GM19463 (cell line): ENCODE measurements around the gene EBF4.
"Not testable (repeated sequence)": the region's sequence is repeated elsewhere in the genome, so short reads cannot be mapped to it uniquely, and the experiment has no call there.

Experiments used
- ATAC-seq: cut with Tn5 transposase; IDR thresholded peaks from one replicate; pipeline ENCODE4 v1.9.1; 2021; ENCODE audit warnings: mild to moderate bottlenecking, moderate library complexity; ENCODE audit not compliant: unreplicated experiment

Gene EBF4

DNA sequence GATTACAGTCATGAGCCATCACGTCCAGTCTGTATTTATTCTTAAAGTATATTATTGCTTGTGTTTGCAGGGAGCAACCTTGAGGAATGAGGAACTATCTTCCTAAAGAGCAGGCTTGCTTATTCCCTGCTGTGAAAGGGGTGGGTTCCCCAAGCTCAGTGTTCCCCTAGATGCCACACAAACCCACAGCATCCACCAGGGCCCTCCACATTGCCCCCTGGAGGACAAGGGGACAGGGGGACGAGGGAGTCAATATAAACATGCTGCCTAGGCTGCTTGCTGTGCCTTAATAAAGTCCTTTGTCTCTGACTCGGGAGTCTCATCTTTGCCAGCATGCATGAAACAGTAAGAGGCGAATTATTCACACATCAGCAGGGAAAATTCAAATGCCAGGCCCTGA is 20.6 kb upstream of the EBF4 start:
- no peak for ATAC-seq

GRCh38 chr20:2672446-2672845 is 20.1 kb upstream of the EBF4 start:
- no peak for ATAC-seq

DNA sequence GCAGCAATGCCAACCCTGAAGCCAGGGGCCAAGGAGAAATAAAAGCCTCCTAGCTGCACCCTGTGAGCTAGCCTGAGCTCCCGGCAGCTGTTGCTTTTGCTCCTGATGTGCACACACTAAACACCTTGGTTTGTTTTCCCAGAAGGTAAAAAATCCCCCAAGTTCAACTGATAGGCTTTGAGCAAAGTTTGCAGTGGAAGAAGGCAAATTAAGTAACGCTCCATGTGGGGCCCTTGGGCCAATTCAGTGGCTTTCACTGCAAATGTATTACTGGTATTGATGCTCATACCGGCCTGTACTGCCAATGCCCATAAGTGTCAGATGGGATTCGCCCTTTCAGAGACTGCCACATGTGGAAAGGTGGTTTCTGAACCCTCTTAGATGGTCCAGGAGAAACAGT is 19.1 kb upstream of the EBF4 start:
- ATAC-seq: no peak

- ATAC-seq: no peak
These were observed 12.5 kb upstream of the EBF4 start for GRCh38 chr20:2680046-2680445.

GRCh38 chr20:2682040-2682439 is 10.5 kb upstream of the EBF4 start:
- ATAC-seq: not testable (repeated sequence)

DNA sequence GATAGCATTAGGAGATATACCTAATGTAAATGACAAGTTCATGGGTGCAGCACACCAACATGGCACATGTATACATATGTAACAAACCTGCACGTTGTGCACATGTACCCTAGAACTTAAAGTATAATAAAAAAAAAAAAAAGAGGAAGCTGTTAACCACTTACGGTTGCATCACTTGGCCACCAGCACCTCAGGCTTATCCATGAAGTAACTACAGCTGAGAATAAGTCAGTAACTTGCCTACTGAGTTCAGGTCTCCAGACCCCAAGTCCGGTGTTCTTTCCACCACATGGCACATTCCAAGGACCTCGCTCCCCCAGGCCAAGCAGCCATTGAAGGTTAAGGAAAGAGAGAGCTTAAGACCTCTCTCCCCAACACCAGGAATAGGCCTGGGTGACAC is 7.8 kb upstream of the EBF4 start:
- ATAC-seq: not testable (repeated sequence)

DNA sequence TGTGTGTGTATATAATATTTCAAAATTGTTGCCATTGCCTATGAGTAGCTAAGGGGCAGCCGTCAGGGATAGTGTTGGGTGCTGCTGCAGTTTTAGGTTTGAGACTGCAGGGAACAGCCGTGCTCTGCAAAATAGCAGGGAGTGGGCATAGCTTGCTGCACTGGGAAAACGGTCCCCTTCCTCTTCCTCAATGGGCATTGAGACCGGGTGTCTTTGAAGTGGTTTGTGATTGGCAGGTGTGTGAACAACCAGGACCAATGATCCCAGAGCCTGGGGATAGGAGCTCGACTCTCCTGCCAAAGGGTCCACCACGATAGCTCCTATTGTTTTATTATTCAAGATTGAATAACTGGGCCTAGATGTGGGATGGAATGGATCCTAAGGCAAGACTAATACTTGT is 5.1 kb upstream of the EBF4 start:
- ATAC-seq: no peak

DNA sequence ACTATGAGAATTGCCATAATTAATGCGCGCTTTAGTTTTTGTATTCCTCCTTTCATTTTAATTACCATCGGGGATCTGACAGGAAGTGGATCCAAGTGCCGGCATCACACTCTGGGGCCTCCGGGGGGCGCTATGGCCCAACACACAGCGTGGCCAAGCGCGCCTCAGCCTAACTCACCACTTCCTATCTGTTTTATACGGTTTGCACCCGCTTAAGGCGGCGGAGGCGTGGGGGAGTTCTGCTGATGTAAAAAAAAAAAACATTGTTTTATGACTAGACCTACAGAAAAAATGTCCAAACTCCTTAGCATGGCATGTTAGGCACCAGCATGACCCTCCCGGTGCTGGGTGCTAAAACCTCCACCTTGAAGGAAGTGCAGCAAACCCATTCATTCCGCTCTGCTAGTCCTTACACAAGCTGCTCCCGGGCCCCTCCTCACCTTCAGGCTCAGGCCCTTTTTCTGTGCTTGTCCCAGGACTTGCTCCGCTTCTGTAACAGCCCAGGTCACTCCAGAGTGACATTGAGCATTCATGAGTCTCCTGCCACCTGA is 4.5 kb upstream of the EBF4 start:
- no peak for ATAC-seq

DNA sequence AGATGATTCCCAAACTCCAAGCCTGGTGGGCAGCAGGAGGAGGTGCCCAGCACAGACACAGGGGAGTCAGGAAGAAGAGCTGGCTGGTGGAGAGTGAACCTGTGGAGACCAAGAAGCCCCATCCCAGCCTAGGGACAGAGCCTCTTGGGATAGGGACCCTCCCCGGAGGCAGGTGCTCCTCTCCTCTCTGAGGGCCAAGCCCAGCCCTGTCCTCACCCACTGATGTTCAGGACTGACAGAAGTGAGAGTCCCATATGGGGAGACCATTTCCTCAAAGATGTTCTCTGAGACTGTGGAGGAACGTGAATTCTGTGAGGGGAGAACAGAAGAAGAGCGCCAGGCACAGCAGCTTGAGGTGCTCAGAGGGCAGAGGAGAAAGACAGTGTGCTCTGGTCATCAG is 2.4 kb upstream of the EBF4 start:
- ATAC-seq: no peak

GRCh38 chr20:2690718-2691117 is 1.9 kb upstream of the EBF4 start:
- no peak for ATAC-seq

GRCh38 chr20:2691127-2691526 is 1.5 kb upstream of the EBF4 start:
- no peak for ATAC-seq

DNA sequence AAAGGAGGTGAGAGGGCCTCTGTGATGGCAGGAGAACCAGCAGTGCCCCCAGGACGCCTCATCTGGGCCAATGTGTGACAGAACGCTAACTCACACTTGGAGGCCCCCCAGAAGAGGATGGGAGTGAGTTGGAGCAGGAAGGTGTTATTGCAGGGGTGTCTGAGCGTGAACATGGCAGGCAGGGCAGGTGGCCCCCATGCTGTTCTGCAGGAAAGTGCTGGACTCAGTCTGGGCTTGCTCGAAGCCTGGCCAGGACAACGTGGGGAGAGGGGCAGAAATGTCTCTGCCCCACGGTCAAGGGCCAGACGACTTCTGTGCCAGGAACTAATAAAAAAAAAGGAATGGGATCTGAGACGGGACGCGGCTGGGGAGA is 931 bp upstream of the EBF4 start:
- ATAC-seq: no peak

DNA sequence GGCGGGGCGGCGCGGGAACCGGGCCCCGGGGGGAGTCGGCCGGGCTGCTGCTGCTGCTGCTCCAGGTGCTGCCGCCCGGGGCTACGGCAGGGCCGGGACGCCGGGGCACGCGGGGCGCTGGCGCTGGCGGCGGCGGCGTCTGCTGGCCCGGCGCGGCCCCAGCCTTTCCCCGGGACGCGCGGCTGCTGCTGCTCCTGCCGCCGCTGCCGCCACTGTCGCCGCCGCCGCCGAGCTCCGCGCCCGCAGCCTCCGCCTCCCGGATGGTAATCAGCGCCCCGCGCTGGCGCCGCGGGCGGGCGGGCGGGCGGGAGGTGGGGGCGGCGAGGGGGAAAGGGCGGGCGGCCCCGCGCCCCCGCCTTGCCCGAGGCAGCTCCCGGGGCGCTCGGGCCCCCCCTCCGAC is 306 bp downstream of the EBF4 start:
- no peak for ATAC-seq

GRCh38 chr20:2693286-2694007 is 867 bp downstream of the EBF4 start:
- no peak for ATAC-seq

- ATAC-seq: no peak
These were observed 1.5 kb downstream of the EBF4 start for GRCh38 chr20:2694008-2694471.

GRCh38 chr20:2694519-2694918 is 1.9 kb downstream of the EBF4 start:
- ATAC-seq: no peak

DNA sequence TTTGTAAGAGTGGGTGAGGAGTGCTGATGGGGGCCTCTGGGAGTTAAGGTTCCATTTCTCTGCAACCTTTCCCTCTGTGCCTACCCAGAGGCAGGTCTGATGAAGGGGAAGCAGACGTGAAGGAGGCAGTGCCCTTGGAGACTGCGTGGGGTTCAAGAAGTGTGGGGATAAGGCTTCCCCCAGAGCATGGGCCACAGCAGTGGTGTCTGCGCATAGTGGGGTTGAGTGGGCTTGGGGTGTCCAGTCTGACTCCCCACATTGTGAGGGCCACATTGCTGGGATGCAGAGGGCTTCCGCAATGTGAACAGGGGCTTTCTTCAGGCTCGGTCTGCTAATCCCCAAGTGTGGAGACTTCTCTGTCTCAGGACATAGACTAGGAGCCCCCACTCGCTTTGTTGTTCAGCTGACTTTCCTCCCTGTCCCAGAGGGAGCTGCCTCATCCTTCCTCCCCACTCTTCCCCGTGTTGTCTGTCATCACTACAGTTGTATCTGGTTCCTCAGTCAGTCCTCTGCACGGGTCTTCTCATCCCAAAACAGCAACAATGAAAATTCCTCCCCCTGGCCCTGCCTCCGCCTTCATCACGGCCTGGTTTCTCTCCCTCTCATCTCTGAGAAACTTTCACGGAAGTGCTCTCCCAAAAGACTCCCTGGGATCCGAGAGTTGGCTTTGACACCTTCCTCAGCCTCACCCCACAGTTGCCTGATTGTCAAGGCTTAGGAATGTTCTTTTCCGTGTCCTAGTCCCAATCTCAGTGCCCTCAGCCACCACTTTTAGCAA is 2.8 kb downstream of the EBF4 start:
- no peak for ATAC-seq

DNA sequence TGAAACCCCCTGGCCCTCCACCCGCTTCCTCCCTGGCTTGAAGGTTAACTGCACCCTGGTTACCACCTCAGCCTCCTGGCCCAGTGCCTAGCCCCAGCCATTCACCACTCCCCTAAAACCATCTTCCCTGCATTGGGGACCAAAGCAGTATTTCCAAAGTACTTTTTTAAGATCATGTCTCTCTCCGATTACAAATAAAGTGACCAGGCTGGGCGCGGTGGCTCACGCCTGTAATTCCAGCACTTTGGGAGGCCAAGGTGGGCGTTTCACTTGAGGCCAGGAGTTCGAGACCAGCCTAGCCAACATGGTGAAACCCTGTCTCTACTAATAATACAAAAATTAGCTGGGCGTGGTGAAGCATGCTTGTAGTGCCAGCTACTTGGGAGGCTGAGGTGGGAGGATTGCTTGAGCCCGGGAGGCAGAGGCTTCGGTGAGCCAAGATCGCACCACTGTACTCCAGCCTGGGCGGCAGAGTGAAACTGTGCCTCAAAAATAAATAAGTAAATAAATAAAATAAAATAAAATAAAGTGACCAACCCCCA is 3.5 kb downstream of the EBF4 start:
- not testable (repeated sequence) for ATAC-seq

DNA sequence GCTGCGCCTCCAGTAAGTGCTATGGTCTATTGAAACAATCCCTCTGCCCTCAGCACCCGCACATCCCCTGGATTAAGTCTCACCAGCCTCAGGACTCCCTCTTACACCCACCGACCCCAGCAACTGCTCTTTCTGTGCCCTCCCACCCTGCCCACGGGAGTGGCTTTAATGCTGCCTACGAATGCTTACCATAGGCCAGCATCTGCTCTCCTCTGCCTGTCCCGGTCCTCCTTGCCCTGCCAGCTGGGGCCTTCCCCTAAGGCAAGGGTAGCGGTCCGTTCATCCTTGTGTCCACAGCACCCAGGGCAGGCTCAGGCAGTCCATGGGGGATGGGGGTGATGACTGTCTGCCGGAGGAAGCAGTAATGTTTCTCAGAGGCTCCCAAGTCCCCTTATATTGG is 4.1 kb downstream of the EBF4 start:
- no peak for ATAC-seq

- ATAC-seq: no peak
These were observed 5.2 kb downstream of the EBF4 start for GRCh38 chr20:2697768-2698167.

GRCh38 chr20:2698186-2698817 is 5.7 kb downstream of the EBF4 start:
- no peak for ATAC-seq
